ENCODE measurements around the gene SSC5D. TPM values are rescaled to one million over a fixed set of nuclear protein-coding genes. Genes with fewer than 3 reads are reported as not detected.

Gene SSC5D
- total RNA-seq, 1 donor from 2014 or later, result 0.81 TPM

DNA sequence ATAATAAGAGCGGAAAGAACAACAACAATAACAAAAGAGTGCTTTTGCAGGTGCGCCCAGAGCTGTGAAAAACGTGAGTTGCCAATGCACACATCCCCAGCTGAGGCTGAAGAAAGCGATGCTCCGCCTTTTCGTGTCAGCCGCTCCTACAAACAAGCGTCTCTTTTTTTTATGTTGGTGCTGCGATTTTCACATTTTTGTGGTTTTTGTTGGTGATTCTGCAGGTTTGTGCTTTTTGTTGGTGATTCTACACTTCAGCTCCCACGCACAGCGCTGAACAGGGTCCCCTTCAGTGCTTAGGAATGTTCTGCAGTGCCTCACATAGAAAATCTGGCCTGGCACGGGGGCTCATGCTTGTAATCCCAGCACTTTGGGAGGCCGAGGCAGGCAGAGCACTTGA lies 64.4 kb downstream of the SSC5D start:
- DNase-seq (ENCODE audit: low spot score) (no peak), ATAC-seq (no peak)

GRCh38 chr19:55553217-55554182 lies 65.3 kb downstream of the SSC5D start:
- DNase-seq (ENCODE audit: low spot score) (no peak), ATAC-seq (no peak)

DNA sequence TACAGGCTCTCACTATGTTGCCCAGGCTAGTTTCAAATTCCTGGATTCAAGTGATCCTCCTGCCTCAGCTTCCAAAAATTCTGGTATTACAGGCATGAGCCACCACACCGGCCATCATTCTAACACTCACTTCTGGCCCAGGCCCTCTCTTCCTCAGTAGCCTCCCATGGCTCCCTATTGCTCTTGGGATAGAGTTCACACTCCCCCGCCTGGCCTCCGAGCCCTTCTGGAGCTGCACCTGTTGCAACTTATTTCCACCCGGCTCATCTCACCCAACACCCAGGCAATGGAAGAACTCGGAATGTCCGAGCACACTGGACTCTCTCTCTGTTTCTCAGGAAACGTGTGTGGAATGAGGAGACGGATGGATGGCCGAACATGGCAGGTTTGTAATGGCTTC lies 66.1 kb downstream of the SSC5D start:
- ATAC-seq (no peak), DNase-seq (ENCODE audit: low spot score) (no peak)

DNA sequence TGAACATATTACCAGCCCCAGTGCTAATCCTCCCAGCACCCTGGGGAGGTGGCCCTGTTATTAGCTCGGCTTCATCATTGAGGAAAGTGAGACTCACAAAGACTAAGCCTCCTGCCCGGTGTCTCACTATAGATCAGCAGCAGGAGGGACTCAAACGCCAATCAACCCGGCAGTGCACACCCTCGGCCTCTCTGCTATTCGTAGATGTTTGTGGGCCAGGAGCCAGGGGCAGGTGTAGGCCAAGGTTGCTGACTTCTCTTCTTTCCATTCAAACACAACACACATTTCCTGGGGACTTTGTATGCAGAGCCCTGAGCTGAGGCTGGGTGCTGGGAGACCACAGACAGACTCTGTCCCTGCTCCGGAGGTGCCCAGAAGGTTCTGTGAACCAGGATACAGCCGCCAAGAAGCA lies 66.5 kb downstream of the SSC5D start:
- ATAC-seq (no peak), DNase-seq (ENCODE audit: low spot score) (no peak)

DNA sequence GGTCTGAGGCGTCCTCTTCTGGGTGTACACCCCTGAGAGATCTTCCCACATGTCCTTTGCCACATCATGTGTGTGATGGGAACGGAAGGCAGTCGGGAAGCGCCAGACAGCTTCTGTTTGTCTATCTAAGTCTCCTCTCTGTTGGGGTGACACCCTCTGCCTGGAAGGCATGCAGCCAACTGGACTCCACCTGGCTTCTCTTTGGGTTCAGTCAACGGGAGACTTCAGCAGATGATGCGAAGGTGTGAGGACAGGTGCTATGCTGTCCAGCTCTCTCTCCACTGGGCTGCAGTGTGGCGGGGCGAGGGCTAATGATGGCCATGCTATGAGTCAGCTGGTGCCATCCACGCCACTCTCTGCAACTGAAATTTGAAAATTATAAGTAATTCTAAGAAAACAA lies 71.4 kb downstream of the SSC5D start:
- DNase-seq (ENCODE audit: low spot score), result no peak

DNA sequence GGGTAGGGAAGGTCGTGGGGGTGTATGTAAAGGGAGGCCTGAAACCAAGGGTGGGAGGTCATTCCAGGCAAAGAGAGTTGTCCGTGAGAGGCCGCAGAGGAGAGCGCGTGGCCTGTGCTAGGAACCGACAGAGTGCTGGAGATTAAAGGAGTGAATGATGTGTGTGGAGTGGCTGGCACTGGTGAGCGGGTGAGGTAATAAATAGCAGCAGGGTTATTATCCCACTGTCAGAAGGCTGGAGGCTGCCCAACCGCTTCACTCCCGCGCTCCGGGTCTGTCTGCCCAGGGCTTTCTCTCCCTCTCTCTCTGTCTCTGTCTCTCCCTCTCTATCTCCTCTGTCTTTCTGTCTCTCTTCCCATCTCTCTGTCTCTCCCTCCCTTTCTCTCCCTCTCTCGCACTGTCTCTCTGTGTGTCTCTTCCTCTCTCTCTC lies 75.0 kb downstream of the SSC5D start:
- no peak for ATAC-seq
- no peak for DNase-seq (ENCODE audit: low spot score)

More for the DNA sequence above, 71.4 kb downstream of the SSC5D start:
- no peak for ATAC-seq

DNA sequence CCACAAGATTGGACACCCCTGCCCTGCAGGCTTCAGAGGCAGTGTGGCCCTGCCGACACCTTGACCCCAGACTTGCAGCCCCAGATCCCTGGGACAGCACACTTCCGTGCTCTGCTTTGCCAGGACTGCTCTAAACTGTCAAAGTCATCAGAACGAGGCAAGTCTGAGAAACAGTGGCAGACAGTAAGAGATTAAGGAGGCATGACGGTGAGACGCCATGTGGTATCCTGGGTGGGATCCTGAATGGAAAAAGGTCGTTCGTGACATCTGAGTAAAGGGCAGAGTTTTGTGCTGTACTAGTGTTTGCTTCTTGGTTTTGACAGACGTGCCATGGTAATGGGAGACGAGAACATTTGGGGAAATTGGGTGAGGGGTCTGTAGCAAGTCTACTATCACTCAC lies 78.6 kb downstream of the SSC5D start:
- DNase-seq (ENCODE audit: low spot score) (no peak), ATAC-seq (no peak)

- DNase-seq (ENCODE audit: low spot score) (no peak), ATAC-seq (no peak)
Observed at GRCh38 chr19:55567708-55568328, 79.6 kb downstream of the SSC5D start.

Other genes with a start within 250 kb of the SSC5D start
- gene PPP6R1, start 229.4 kb upstream of the SSC5D start, total RNA-seq, result 30.3 TPM
- 15.7 TPM for gene HSPBP1, start 208.3 kb upstream of the SSC5D start, total RNA-seq
- 0.55 TPM for gene BRSK1, start 204.4 kb upstream of the SSC5D start, total RNA-seq
- 1.2 TPM for gene TMEM150B, start 163.1 kb upstream of the SSC5D start, total RNA-seq
- 4.5 TPM for gene KMT5C, start 148.6 kb upstream of the SSC5D start, total RNA-seq
- not detected for gene COX6B2, start 133.7 kb upstream of the SSC5D start, total RNA-seq
- not detected for gene GARIN5B, start 125.2 kb upstream of the SSC5D start, total RNA-seq
- not detected for gene IL11, start 118.0 kb upstream of the SSC5D start, total RNA-seq
- gene TMEM190, start 111.6 kb upstream of the SSC5D start, total RNA-seq, result not detected
- gene TMEM238, start 104.1 kb upstream of the SSC5D start, total RNA-seq, result 26.6 TPM
- gene RPL28, start 102.5 kb upstream of the SSC5D start, total RNA-seq, result 515 TPM
- gene UBE2S, start 80.6 kb upstream of the SSC5D start, total RNA-seq, result 5.6 TPM
- not detected for gene SHISA7, start 45.1 kb upstream of the SSC5D start, total RNA-seq
- gene ISOC2, start 26.8 kb upstream of the SSC5D start, total RNA-seq, result 105 TPM
- not detected for gene C19orf85, start 23.7 kb upstream of the SSC5D start, total RNA-seq
- 5.3 TPM for gene ZNF628, start 11.8 kb upstream of the SSC5D start, total RNA-seq
- gene NAT14, start 3.2 kb upstream of the SSC5D start, total RNA-seq, result 4.6 TPM
- not detected for gene SBK2, start 48.7 kb downstream of the SSC5D start, total RNA-seq
- not detected for gene SBK3, start 57.1 kb downstream of the SSC5D start, total RNA-seq
- 4.5 TPM for gene ZNF579, start 92.4 kb downstream of the SSC5D start, total RNA-seq
- 6.7 TPM for gene FIZ1, start 111.1 kb downstream of the SSC5D start, total RNA-seq
- 13.2 TPM for gene ZNF524, start 111.9 kb downstream of the SSC5D start, total RNA-seq
- gene ZNF865, start 117.2 kb downstream of the SSC5D start, total RNA-seq, result 8.1 TPM
- gene ZNF784, start 136.1 kb downstream of the SSC5D start, total RNA-seq, result 5.3 TPM
- gene ZNF580, start 152.6 kb downstream of the SSC5D start, total RNA-seq, result 7.5 TPM
- gene ZNF581, start 155.2 kb downstream of the SSC5D start, total RNA-seq, result 6.1 TPM
- gene CCDC106, start 159.8 kb downstream of the SSC5D start, total RNA-seq, result 13.5 TPM
- gene U2AF2, start 166.6 kb downstream of the SSC5D start, total RNA-seq, result 61.7 TPM
- gene EPN1, start 186.8 kb downstream of the SSC5D start, total RNA-seq, result 148 TPM
- gene NLRP9, start 250.0 kb downstream of the SSC5D start, total RNA-seq, result not detected

All from left lobe of liver (tissue), 2 donors.